Stimulated activated naive B cell treated with anti-CD40 and anti-IgM and Interleukin-4, amounts not matched to agents 10 μg/mL and 1 μg/mL and 100 μg/mL, for 72 hours (primary cell): ENCODE results near the gene ATXN1.
A peak's percentile ranks its signal among the peaks of the same experiment; 100 is the strongest.
"Not testable (repeated sequence)": the region's sequence is repeated elsewhere in the genome, so short reads cannot be mapped to it uniquely, and the experiment has no call there.

Source experiments
- ATAC-seq, 2 donors: fragments of 150-1000 bp; cut with Tn5 transposase; replicated peaks; 2 replicates each; pipeline ENCODE4 v1.10.0; 2021; ENCODE audit warnings: moderate library complexity in 1 of 2
- DNase-seq: peaks from one replicate; pipeline ENCODE4 v3.0.0; 2021
- H3K27ac Mint-ChIP-seq: one replicate; pipeline ENCODE4 v1.8.0; 2022; ENCODE audit warnings: mild to moderate bottlenecking, mixed read lengths
- H3K27me3 Mint-ChIP-seq, 2 donors: one replicate each; pipeline ENCODE4 v1.8.0; 2022; ENCODE audit warnings: mixed read lengths in 2 of 2
- H3K36me3 Mint-ChIP-seq, 2 donors: one replicate each; pipeline ENCODE4 v1.8.0; 2022; ENCODE audit warnings: mixed read lengths in 2 of 2, mild to moderate bottlenecking in 1 of 2
- H3K4me1 Mint-ChIP-seq, 2 donors: one replicate each; pipeline ENCODE4 v1.8.0; 2022; ENCODE audit warnings: mixed read lengths in 2 of 2, mild to moderate bottlenecking in 1 of 2
- H3K4me3 Mint-ChIP-seq, 2 donors: one replicate each; pipeline ENCODE4 v1.8.0; 2022; ENCODE audit warnings: mild to moderate bottlenecking in 2 of 2, mixed read lengths in 2 of 2, moderate library complexity in 1 of 2
- H3K9me3 Mint-ChIP-seq, 2 donors: one replicate each; pipeline ENCODE4 v1.8.0; 2022; ENCODE audit warnings: mixed read lengths in 2 of 2, mild to moderate bottlenecking in 1 of 2

ATXN1 gene

GRCh38 chr6:16277101-16277981 lies 483.9 kb downstream of the ATXN1 start:
- Mint-ChIP-seq H3K36me3 (peaks cover 0 to 3% of the 10 kb centered on the region in 2 donors), H3K9me3 (no peaks in the 10 kb centered on the region), H3K27ac (no peak overlapping the region), H3K27me3 (peaks cover 12 to 24% of the 10 kb centered on the region in 2 donors), H3K4me1 (peaks cover 21 to 23% of the 10 kb centered on the region in 2 donors), H3K4me3 (no peak overlapping the region)
- peak; percentile 14 for DNase-seq
- ATAC-seq: peak; percentile 49 to 69

GRCh38 chr6:16274885-16275589 lies 486.2 kb downstream of the ATXN1 start:
- Mint-ChIP-seq H3K27me3 (peaks cover 12 to 24% of the 10 kb centered on the region in 2 donors), H3K36me3 (peaks cover 0 to 3% of the 10 kb centered on the region in 2 donors), H3K9me3 (no peaks in the 10 kb centered on the region), H3K4me3 (no peak overlapping the region), H3K4me1 (peaks cover 21 to 23% of the 10 kb centered on the region in 2 donors), H3K27ac (no peak overlapping the region)
- ATAC-seq (no peak), DNase-seq (no peak)

DNA sequence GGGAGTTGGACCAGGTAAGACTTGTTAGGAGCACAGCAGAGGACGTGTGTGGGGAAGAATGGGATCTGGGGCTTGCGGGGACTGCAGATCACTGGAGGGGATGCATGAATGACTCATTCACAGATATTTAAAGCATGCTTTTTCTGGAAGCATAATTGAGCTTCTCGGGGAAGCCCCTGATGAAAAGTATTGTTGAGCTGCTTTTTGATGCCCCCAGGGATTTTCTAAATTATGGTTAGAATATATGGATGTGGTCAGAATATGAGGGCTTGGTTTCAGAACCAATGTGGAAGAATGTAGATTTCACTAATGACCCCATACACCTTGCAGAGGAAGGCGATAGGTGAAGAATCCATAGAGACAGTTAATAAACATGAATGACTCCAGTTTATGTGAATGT lies 486.8 kb downstream of the ATXN1 start:
- peaks cover 21 to 23% of the 10 kb centered on the region in 2 donors for H3K4me1 Mint-ChIP-seq
- ATAC-seq (peak; percentile 62), DNase-seq (no peak)
- H3K9me3 Mint-ChIP-seq: no peaks in the 10 kb centered on the region
- no peak overlapping the region for H3K27ac Mint-ChIP-seq
- no peak overlapping the region for H3K4me3 Mint-ChIP-seq
- peaks cover 7 to 24% of the 10 kb centered on the region in 2 donors for H3K27me3 Mint-ChIP-seq
- H3K36me3 Mint-ChIP-seq: peaks cover 0 to 3% of the 10 kb centered on the region in 2 donors

GRCh38 chr6:16273256-16273655 lies 488.0 kb downstream of the ATXN1 start:
- H3K9me3 Mint-ChIP-seq: no peaks in the 10 kb centered on the region

DNA sequence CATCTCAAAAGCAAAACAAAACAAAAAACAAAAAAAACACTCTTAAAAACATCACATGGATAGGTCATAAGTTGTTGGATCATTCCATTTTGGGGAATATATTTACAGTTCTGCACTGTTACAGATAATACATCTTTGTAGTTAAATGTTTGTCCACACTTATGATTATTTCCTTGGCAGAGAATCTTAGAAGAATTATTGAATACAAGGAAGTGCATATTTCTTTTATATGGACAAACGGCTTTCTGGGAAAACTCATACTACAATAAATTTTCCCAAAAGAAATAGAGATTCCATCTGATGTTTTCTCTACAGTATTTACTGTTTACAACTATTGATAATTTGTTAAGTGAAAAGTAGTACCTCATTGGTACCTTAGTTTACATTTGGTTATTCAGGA lies 489.1 kb downstream of the ATXN1 start:
- H3K9me3 Mint-ChIP-seq: no peaks in the 10 kb centered on the region
- ATAC-seq (no peak), DNase-seq (no peak)
- no peak overlapping the region for H3K27ac Mint-ChIP-seq
- peaks cover 12 to 14% of the 10 kb centered on the region in 2 donors for H3K4me1 Mint-ChIP-seq
- peaks cover 0 to 11% of the 10 kb centered on the region in 2 donors for H3K27me3 Mint-ChIP-seq
- no peak overlapping the region for H3K4me3 Mint-ChIP-seq
- H3K36me3 Mint-ChIP-seq: no peaks in the 10 kb centered on the region

More at GRCh38 chr6:16273256-16273655, 488.0 kb downstream of the ATXN1 start:
- Mint-ChIP-seq H3K27ac (no peak overlapping the region), H3K27me3 (peaks cover 6 to 20% of the 10 kb centered on the region in 2 donors), H3K4me3 (no peak overlapping the region), H3K36me3 (peaks cover 0 to 3% of the 10 kb centered on the region in 2 donors), H3K4me1 (peaks cover 21 to 23% of the 10 kb centered on the region in 2 donors)
- DNase-seq: no peak
- ATAC-seq: no peak

GRCh38 chr6:16271428-16271827 lies 489.8 kb downstream of the ATXN1 start:
- no peaks in the 10 kb centered on the region for H3K9me3 Mint-ChIP-seq
- ATAC-seq: no peak
- H3K4me1 Mint-ChIP-seq: peaks cover 12 to 14% of the 10 kb centered on the region in 2 donors
- DNase-seq: no peak
- H3K27me3 Mint-ChIP-seq: peaks cover 0 to 5% of the 10 kb centered on the region in 2 donors
- no peak overlapping the region for H3K4me3 Mint-ChIP-seq
- H3K27ac Mint-ChIP-seq: no peak overlapping the region
- H3K36me3 Mint-ChIP-seq: no peaks in the 10 kb centered on the region

DNA sequence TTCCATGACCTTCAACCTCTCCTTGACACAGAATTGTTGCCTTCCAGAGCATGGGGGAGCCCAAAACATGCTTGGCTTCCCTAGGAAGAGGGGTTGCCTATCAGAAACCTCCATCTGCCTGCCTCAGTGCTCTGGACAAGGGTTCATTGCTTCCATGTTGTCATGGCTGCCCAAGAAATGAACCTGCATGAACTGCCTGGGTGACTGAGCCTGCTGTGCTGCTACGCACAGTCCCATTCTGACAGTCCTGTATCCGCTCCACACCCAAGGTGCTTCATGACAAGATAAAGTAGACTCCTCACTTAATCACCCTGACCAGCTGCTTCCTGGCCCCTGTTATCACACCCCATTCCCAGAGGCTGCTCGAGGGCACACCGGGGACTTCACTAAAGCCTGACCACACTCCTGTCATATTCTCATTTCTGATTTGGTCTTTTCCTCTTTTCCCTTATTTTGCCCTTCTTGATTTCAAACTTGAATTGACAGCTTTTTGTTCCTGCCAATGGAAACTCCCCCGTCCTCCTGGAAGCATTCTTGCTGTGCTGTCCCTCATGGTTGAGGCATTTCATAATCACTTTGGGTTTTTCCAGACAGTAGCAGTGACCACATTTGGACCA lies 491.0 kb downstream of the ATXN1 start:
- no peak for DNase-seq
- H3K27ac Mint-ChIP-seq: no peak overlapping the region
- no peak overlapping the region for H3K4me3 Mint-ChIP-seq
- H3K9me3 Mint-ChIP-seq: no peaks in the 10 kb centered on the region
- peaks cover 12 to 14% of the 10 kb centered on the region in 2 donors for H3K4me1 Mint-ChIP-seq
- H3K36me3 Mint-ChIP-seq: no peaks in the 10 kb centered on the region
- H3K27me3 Mint-ChIP-seq: peaks cover 0 to 4% of the 10 kb centered on the region in 2 donors
- ATAC-seq: no peak

- H3K9me3 Mint-ChIP-seq, H3K4me3 Mint-ChIP-seq, H3K4me1 Mint-ChIP-seq, H3K27me3 Mint-ChIP-seq, DNase-seq, H3K36me3 Mint-ChIP-seq, H3K27ac Mint-ChIP-seq, ATAC-seq: not testable (repeated sequence)
Observed at GRCh38 chr6:16269442-16270070, 491.7 kb downstream of the ATXN1 start.

DNA sequence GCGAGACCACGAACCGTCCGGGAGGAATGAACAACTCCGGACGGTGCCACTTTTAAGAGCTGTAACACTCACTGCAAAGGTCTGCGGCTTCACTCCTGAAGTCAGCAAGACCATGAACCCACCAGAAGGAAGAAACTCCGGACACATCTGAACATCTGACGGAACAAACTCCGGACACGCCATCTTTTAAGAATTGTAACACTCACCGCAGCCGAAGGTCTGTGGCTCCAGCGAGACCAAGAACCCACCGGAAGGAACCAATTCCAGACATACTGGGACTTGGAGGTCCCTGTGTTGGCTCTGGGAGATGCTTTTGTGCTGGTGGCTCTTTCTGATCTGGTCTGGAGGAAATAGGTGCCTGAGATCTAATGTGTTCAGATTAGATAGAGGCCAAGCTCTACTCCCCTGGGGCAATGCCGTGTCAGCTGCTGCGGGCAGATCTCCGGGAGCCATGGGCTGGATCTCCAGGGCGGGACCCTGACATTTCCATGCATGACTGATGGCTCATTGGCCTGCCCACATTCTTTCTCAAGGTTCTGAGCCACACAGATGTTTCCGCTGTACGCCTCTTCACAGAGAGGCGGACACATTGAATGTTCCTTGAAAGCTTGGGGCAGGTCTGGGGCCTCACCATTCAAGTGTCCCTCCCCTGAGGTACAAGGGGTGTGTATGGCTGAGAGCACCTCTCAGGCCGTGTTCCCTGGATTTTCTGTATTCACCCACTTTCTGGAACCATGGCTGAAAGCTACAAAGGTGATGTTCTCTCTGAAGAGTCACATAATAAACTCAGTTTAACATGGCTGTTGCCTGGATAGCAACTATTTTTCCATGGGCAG lies 493.6 kb downstream of the ATXN1 start:
- ATAC-seq: peak in 1 of 2 donors; percentile 67
- peaks cover 0 to 12% of the 10 kb centered on the region in 2 donors for H3K27me3 Mint-ChIP-seq
- no peaks in the 10 kb centered on the region for H3K9me3 Mint-ChIP-seq
- H3K4me1 Mint-ChIP-seq: no peaks in the 10 kb centered on the region
- DNase-seq: peak; percentile 9
- H3K27ac Mint-ChIP-seq: no peak overlapping the region
- H3K4me3 Mint-ChIP-seq: peak overlapping the region in 1 of 2 donors; percentile 25
- no peaks in the 10 kb centered on the region for H3K36me3 Mint-ChIP-seq

GRCh38 chr6:16265351-16266341 lies 495.6 kb downstream of the ATXN1 start:
- peaks cover 0 to 12% of the 10 kb centered on the region in 2 donors for H3K27me3 Mint-ChIP-seq
- H3K27ac Mint-ChIP-seq: no peak overlapping the region
- no peak overlapping the region for H3K4me3 Mint-ChIP-seq
- ATAC-seq: no peak
- DNase-seq: no peak
- H3K36me3 Mint-ChIP-seq: no peaks in the 10 kb centered on the region
- H3K4me1 Mint-ChIP-seq: no peaks in the 10 kb centered on the region
- no peaks in the 10 kb centered on the region for H3K9me3 Mint-ChIP-seq

- DNase-seq: no peak
- Mint-ChIP-seq H3K9me3 (no peaks in the 10 kb centered on the region), H3K4me3 (no peak overlapping the region), H3K27me3 (peaks cover 0 to 10% of the 10 kb centered on the region in 2 donors), H3K4me1 (no peaks in the 10 kb centered on the region), H3K36me3 (no peaks in the 10 kb centered on the region), H3K27ac (no peak overlapping the region)
- no peak for ATAC-seq
Observed at GRCh38 chr6:16264785-16265184, 496.5 kb downstream of the ATXN1 start.

GRCh38 chr6:16263464-16264099 lies 497.7 kb downstream of the ATXN1 start:
- DNase-seq, ATAC-seq, H3K36me3 Mint-ChIP-seq, H3K4me3 Mint-ChIP-seq, H3K9me3 Mint-ChIP-seq, H3K27me3 Mint-ChIP-seq, H3K4me1 Mint-ChIP-seq, H3K27ac Mint-ChIP-seq: not testable (repeated sequence)
